ENCODE results near the gene DBET. TPM values are rescaled to one million over a fixed set of nuclear protein-coding genes. Genes with fewer than 3 reads are reported as not detected.
A peak's percentile ranks its signal among the peaks of the same experiment; 100 is the strongest.
"Not testable (repeated sequence)": the region's sequence is repeated elsewhere in the genome, so short reads cannot be mapped to it uniquely, and the experiment has no call there.

The DBET gene
- total RNA-seq, 1 donor from 2014 or later: not detected

GRCh38 chr4:190037704-190038388, 26.5 kb upstream of the DBET start:
- H3K27ac Mint-ChIP-seq (ENCODE audit: unreplicated experiment); H3K4me1 Mint-ChIP-seq (ENCODE audit: unreplicated experiment); H3K27me3 Mint-ChIP-seq (ENCODE audit: unreplicated experiment); H3K36me3 Mint-ChIP-seq (ENCODE audit: unreplicated experiment); H3K9me3 Mint-ChIP-seq (ENCODE audit: unreplicated experiment); DNase-seq (ENCODE audit: extremely low spot score, unreplicated experiment); H3K4me3 Mint-ChIP-seq (ENCODE audit: unreplicated experiment): not testable (repeated sequence)

GRCh38 chr4:190040873-190041272, 23.4 kb upstream of the DBET start:
- H3K27me3 Mint-ChIP-seq (ENCODE audit: unreplicated experiment); H3K27ac Mint-ChIP-seq (ENCODE audit: unreplicated experiment); DNase-seq (ENCODE audit: extremely low spot score, unreplicated experiment); H3K4me1 Mint-ChIP-seq (ENCODE audit: unreplicated experiment); H3K9me3 Mint-ChIP-seq (ENCODE audit: unreplicated experiment); H3K4me3 Mint-ChIP-seq (ENCODE audit: unreplicated experiment); H3K36me3 Mint-ChIP-seq (ENCODE audit: unreplicated experiment): not testable (repeated sequence)

DNA sequence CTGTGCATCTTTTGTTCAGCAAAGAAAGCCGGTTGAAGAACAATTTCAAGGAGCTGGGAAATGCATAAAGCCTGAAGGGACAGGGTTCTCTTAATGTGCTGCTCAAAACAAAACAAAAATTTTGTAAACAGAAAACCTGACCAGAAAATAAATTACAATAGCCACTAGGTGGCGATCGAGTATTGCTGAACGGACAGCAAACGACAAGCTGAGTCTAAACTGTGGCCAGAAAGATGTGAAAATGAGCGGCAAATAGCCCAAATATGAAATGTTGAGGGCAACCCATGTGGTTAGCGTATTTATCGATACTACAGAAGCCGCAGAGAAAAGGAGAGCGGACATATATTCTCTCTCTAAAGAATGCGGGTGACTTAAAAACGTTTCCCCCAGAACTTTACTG, 16.7 kb upstream of the DBET start:
- not testable (repeated sequence) for H3K27me3 Mint-ChIP-seq (ENCODE audit: unreplicated experiment); H3K4me1 Mint-ChIP-seq (ENCODE audit: unreplicated experiment); H3K27ac Mint-ChIP-seq (ENCODE audit: unreplicated experiment); DNase-seq (ENCODE audit: extremely low spot score, unreplicated experiment); H3K36me3 Mint-ChIP-seq (ENCODE audit: unreplicated experiment); H3K4me3 Mint-ChIP-seq (ENCODE audit: unreplicated experiment); H3K9me3 Mint-ChIP-seq (ENCODE audit: unreplicated experiment)

- H3K36me3 Mint-ChIP-seq (ENCODE audit: unreplicated experiment); DNase-seq (ENCODE audit: extremely low spot score, unreplicated experiment); H3K27me3 Mint-ChIP-seq (ENCODE audit: unreplicated experiment); H3K9me3 Mint-ChIP-seq (ENCODE audit: unreplicated experiment); H3K4me1 Mint-ChIP-seq (ENCODE audit: unreplicated experiment); H3K27ac Mint-ChIP-seq (ENCODE audit: unreplicated experiment); H3K4me3 Mint-ChIP-seq (ENCODE audit: unreplicated experiment): not testable (repeated sequence)
Observed at GRCh38 chr4:190049378-190050239, 14.7 kb upstream of the DBET start.

GRCh38 chr4:190058997-190059396, 5.3 kb upstream of the DBET start:
- H3K27me3 Mint-ChIP-seq (ENCODE audit: unreplicated experiment); H3K36me3 Mint-ChIP-seq (ENCODE audit: unreplicated experiment); H3K27ac Mint-ChIP-seq (ENCODE audit: unreplicated experiment); H3K4me1 Mint-ChIP-seq (ENCODE audit: unreplicated experiment); DNase-seq (ENCODE audit: extremely low spot score, unreplicated experiment); H3K4me3 Mint-ChIP-seq (ENCODE audit: unreplicated experiment); H3K9me3 Mint-ChIP-seq (ENCODE audit: unreplicated experiment): not testable (repeated sequence)

- H3K9me3 Mint-ChIP-seq (ENCODE audit: unreplicated experiment); DNase-seq (ENCODE audit: extremely low spot score, unreplicated experiment); H3K36me3 Mint-ChIP-seq (ENCODE audit: unreplicated experiment); H3K4me1 Mint-ChIP-seq (ENCODE audit: unreplicated experiment); H3K4me3 Mint-ChIP-seq (ENCODE audit: unreplicated experiment); H3K27me3 Mint-ChIP-seq (ENCODE audit: unreplicated experiment): not testable (repeated sequence)
- H3K27ac Mint-ChIP-seq (ENCODE audit: unreplicated experiment): peak overlapping the region; percentile 68
Observed at GRCh38 chr4:190064805-190065204, 503 bp downstream of the DBET start.

DNA sequence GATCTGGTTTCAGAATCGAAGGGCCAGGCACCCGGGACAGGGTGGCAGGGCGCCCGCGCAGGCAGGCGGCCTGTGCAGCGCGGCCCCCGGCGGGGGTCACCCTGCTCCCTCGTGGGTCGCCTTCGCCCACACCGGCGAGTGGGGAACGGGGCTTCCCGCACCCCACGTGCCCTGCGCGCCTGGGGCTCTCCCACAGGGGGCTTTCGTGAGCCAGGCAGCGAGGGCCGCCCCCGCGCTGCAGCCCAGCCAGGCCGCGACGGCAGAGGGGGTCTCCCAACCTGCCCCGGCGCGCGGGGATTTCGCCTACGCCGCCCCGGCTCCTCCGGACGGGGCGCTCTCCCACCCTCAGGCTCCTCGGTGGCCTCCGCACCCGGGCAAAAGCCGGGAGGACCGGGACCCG, 4.0 kb downstream of the DBET start:
- not testable (repeated sequence) for H3K27ac Mint-ChIP-seq (ENCODE audit: unreplicated experiment); H3K4me1 Mint-ChIP-seq (ENCODE audit: unreplicated experiment); H3K27me3 Mint-ChIP-seq (ENCODE audit: unreplicated experiment); H3K9me3 Mint-ChIP-seq (ENCODE audit: unreplicated experiment); H3K4me3 Mint-ChIP-seq (ENCODE audit: unreplicated experiment); H3K36me3 Mint-ChIP-seq (ENCODE audit: unreplicated experiment)
- DNase-seq (ENCODE audit: extremely low spot score, unreplicated experiment): peak; percentile 86

DNA sequence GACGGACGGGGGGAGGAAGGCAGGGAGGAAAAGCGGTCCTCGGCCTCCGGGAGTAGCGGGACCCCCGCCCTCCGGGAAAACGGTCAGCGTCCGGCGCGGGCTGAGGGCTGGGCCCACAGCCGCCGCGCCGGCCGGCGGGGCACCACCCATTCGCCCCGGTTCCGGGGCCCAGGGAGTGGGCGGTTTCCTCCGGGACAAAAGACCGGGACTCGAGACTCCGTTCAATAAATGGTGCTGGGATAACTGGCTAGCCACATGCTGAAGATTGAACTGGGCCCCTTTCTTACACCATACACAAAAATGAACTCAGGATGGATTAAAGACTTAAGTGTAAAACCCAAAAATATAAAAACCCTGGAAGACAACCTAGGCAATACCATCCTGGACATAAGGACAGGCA, 28.8 kb downstream of the DBET start:
- not testable (repeated sequence) for H3K9me3 Mint-ChIP-seq (ENCODE audit: unreplicated experiment); H3K36me3 Mint-ChIP-seq (ENCODE audit: unreplicated experiment); H3K4me1 Mint-ChIP-seq (ENCODE audit: unreplicated experiment); H3K27ac Mint-ChIP-seq (ENCODE audit: unreplicated experiment); H3K27me3 Mint-ChIP-seq (ENCODE audit: unreplicated experiment); DNase-seq (ENCODE audit: extremely low spot score, unreplicated experiment); H3K4me3 Mint-ChIP-seq (ENCODE audit: unreplicated experiment)

DNA sequence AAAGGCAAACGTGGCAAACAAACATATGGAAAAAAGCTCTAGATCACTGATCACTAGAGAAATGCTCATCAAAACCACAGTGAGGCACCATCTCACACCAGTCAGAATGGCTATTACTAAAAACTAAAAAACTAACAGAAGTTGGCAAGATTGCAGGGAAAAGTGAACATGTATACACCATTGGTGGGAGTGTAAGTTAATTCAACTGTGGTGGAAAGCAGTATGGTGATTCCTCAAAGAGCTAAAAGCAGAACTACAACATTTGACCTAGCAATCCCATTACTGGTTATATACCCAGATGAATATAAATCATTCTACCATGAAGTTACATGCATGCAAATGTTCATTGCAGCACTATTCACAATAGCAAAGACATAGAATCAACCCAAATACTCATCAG, 29.7 kb downstream of the DBET start:
- not testable (repeated sequence) for H3K27me3 Mint-ChIP-seq (ENCODE audit: unreplicated experiment); DNase-seq (ENCODE audit: extremely low spot score, unreplicated experiment); H3K9me3 Mint-ChIP-seq (ENCODE audit: unreplicated experiment); H3K36me3 Mint-ChIP-seq (ENCODE audit: unreplicated experiment); H3K4me1 Mint-ChIP-seq (ENCODE audit: unreplicated experiment); H3K27ac Mint-ChIP-seq (ENCODE audit: unreplicated experiment); H3K4me3 Mint-ChIP-seq (ENCODE audit: unreplicated experiment)

- H3K9me3 Mint-ChIP-seq (ENCODE audit: unreplicated experiment); H3K4me1 Mint-ChIP-seq (ENCODE audit: unreplicated experiment); H3K36me3 Mint-ChIP-seq (ENCODE audit: unreplicated experiment); H3K4me3 Mint-ChIP-seq (ENCODE audit: unreplicated experiment); H3K27ac Mint-ChIP-seq (ENCODE audit: unreplicated experiment); H3K27me3 Mint-ChIP-seq (ENCODE audit: unreplicated experiment); DNase-seq (ENCODE audit: extremely low spot score, unreplicated experiment): not testable (repeated sequence)
Observed at GRCh38 chr4:190095335-190095734, 31.0 kb downstream of the DBET start.

- not testable (repeated sequence) for H3K36me3 Mint-ChIP-seq (ENCODE audit: unreplicated experiment); H3K4me3 Mint-ChIP-seq (ENCODE audit: unreplicated experiment); H3K4me1 Mint-ChIP-seq (ENCODE audit: unreplicated experiment); H3K9me3 Mint-ChIP-seq (ENCODE audit: unreplicated experiment); H3K27me3 Mint-ChIP-seq (ENCODE audit: unreplicated experiment); H3K27ac Mint-ChIP-seq (ENCODE audit: unreplicated experiment)
- peak; percentile 81 for DNase-seq (ENCODE audit: extremely low spot score, unreplicated experiment)
Observed at GRCh38 chr4:190099605-190100004, 35.3 kb downstream of the DBET start.

- not testable (repeated sequence) for H3K4me1 Mint-ChIP-seq (ENCODE audit: unreplicated experiment); DNase-seq (ENCODE audit: extremely low spot score, unreplicated experiment); H3K36me3 Mint-ChIP-seq (ENCODE audit: unreplicated experiment); H3K27ac Mint-ChIP-seq (ENCODE audit: unreplicated experiment); H3K9me3 Mint-ChIP-seq (ENCODE audit: unreplicated experiment); H3K27me3 Mint-ChIP-seq (ENCODE audit: unreplicated experiment); H3K4me3 Mint-ChIP-seq (ENCODE audit: unreplicated experiment)
Observed at GRCh38 chr4:190101525-190101924, 37.2 kb downstream of the DBET start.
